Activated naive CD4-positive, alpha-beta T cell treated with anti-CD3 and anti-CD28 coated beads, Interleukin-2, amount 50 U/mL, for 24 hours (primary cell): ENCODE measurements around the gene SLC35F1.

Experiments used
- H3K27ac Mint-ChIP-seq: one replicate; pipeline ENCODE4 v1.8.0; 2021; ENCODE audit warnings: mild to moderate bottlenecking, mixed read lengths
- H3K27me3 Mint-ChIP-seq: one replicate; pipeline ENCODE4 v1.8.0; 2021; ENCODE audit warnings: mixed read lengths
- H3K36me3 Mint-ChIP-seq: one replicate; pipeline ENCODE4 v1.8.0; 2021; ENCODE audit warnings: mixed read lengths
- H3K4me1 Mint-ChIP-seq: one replicate; pipeline ENCODE4 v1.8.0; 2021; ENCODE audit warnings: mixed read lengths
- H3K4me3 Mint-ChIP-seq: one replicate; pipeline ENCODE4 v1.8.0; 2021; ENCODE audit warnings: mild to moderate bottlenecking, mixed read lengths
- H3K9me3 Mint-ChIP-seq: one replicate; pipeline ENCODE4 v1.8.0; 2021; ENCODE audit warnings: mixed read lengths

The SLC35F1 gene

GRCh38 chr6:118163542-118163941, 256.5 kb downstream of the SLC35F1 start:
- Mint-ChIP-seq H3K27me3 (peaks cover 4% of the 10 kb centered on the region), H3K36me3 (no peaks in the 10 kb centered on the region), H3K9me3 (no peaks in the 10 kb centered on the region), H3K4me1 (no peaks in the 10 kb centered on the region), H3K27ac (no peak overlapping the region), H3K4me3 (no peak overlapping the region)

DNA sequence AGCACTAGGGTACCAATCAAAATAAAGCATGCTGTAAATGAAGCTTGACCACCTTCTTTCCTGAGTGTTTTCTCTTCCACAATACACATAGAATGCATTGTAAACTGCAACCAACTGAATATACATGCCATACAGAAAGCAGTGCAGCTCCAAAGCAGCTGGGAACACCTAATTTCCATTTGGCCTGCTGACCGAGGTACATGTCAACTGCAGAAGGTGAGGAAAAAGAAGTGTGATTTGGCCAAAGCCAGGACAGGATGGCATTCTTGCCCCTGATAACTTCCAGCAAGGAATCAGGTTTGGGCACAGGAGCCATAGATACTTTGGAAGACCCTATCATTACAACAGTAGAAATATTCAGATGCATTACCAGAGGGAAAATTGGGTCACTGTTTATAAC, 258.4 kb downstream of the SLC35F1 start:
- peaks cover 5% of the 10 kb centered on the region for H3K27me3 Mint-ChIP-seq
- no peak overlapping the region for H3K27ac Mint-ChIP-seq
- no peaks in the 10 kb centered on the region for H3K36me3 Mint-ChIP-seq
- no peak overlapping the region for H3K4me3 Mint-ChIP-seq
- H3K9me3 Mint-ChIP-seq, result no peaks in the 10 kb centered on the region
- no peaks in the 10 kb centered on the region for H3K4me1 Mint-ChIP-seq

GRCh38 chr6:118168421-118168820, 261.4 kb downstream of the SLC35F1 start:
- no peaks in the 10 kb centered on the region for H3K9me3 Mint-ChIP-seq
- no peaks in the 10 kb centered on the region for H3K4me1 Mint-ChIP-seq
- no peak overlapping the region for H3K4me3 Mint-ChIP-seq
- peaks cover 5% of the 10 kb centered on the region for H3K27me3 Mint-ChIP-seq
- H3K27ac Mint-ChIP-seq, result no peak overlapping the region
- H3K36me3 Mint-ChIP-seq, result peaks cover under 1% of the 10 kb centered on the region

DNA sequence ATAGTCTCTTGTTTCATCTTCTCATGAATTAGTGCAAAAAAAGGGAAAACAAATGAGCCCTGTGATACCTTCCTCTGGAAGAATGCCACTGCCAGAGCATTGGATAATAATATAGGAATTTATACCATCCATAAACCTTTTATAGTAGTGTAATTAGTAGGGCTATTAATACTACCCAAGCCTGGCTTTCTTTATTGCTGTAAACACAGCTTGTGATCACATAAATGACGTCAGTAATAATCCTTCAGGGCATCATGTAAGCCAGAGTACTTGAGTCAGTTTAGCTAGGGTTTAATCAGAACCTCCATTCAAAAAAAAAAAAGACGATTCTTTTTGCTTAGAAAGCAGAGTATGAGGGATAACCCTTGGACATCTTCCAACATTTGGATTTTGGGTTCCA, 264.8 kb downstream of the SLC35F1 start:
- H3K36me3 Mint-ChIP-seq, result peaks cover 6% of the 10 kb centered on the region
- no peak overlapping the region for H3K4me3 Mint-ChIP-seq
- peaks cover 11% of the 10 kb centered on the region for H3K9me3 Mint-ChIP-seq
- H3K4me1 Mint-ChIP-seq, result no peaks in the 10 kb centered on the region
- H3K27me3 Mint-ChIP-seq, result peaks cover 3% of the 10 kb centered on the region
- no peak overlapping the region for H3K27ac Mint-ChIP-seq

- Mint-ChIP-seq H3K36me3 (peaks cover 6% of the 10 kb centered on the region), H3K9me3 (peaks cover 11% of the 10 kb centered on the region), H3K4me1 (no peaks in the 10 kb centered on the region), H3K27ac (no peak overlapping the region), H3K4me3 (no peak overlapping the region), H3K27me3 (peaks cover 5% of the 10 kb centered on the region)
Observed at GRCh38 chr6:118174071-118174470, 267.0 kb downstream of the SLC35F1 start.

- Mint-ChIP-seq H3K27ac (no peak overlapping the region), H3K4me3 (no peak overlapping the region), H3K36me3 (peaks cover 6% of the 10 kb centered on the region), H3K4me1 (no peaks in the 10 kb centered on the region), H3K9me3 (peaks cover 11% of the 10 kb centered on the region), H3K27me3 (peaks cover 8% of the 10 kb centered on the region)
Observed at GRCh38 chr6:118177720-118178119, 270.7 kb downstream of the SLC35F1 start.

DNA sequence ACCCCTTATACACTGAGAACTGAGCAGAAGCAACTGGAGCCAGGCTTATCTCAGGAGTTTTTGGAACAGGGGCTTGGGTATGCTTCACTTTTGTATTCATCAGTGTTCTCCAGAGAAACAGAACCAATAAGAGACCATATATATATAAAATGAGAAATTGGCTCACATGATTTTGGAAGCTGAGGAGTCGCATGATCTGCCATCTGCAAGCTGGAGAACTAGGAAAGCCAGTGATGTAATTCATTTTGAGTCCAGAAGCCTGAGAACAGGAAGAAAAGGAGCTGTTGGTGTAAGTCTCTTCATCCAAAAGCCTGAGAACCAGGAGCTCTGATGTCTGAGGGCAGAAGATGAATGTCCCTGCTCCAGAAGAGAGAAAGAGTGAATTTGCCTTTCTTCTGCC, 272.0 kb downstream of the SLC35F1 start:
- Mint-ChIP-seq H3K4me3 (no peak overlapping the region), H3K9me3 (peaks cover 8% of the 10 kb centered on the region), H3K27me3 (peaks cover 8% of the 10 kb centered on the region), H3K4me1 (no peaks in the 10 kb centered on the region), H3K27ac (no peak overlapping the region), H3K36me3 (peaks cover 3% of the 10 kb centered on the region)

GRCh38 chr6:118186672-118187567, 279.9 kb downstream of the SLC35F1 start:
- Mint-ChIP-seq H3K36me3 (no peaks in the 10 kb centered on the region), H3K4me1 (peaks cover 13% of the 10 kb centered on the region), H3K27ac (peak overlapping the region; percentile 89), H3K4me3 (peak overlapping the region; percentile 53), H3K27me3 (peaks cover 2% of the 10 kb centered on the region), H3K9me3 (no peaks in the 10 kb centered on the region)

DNA sequence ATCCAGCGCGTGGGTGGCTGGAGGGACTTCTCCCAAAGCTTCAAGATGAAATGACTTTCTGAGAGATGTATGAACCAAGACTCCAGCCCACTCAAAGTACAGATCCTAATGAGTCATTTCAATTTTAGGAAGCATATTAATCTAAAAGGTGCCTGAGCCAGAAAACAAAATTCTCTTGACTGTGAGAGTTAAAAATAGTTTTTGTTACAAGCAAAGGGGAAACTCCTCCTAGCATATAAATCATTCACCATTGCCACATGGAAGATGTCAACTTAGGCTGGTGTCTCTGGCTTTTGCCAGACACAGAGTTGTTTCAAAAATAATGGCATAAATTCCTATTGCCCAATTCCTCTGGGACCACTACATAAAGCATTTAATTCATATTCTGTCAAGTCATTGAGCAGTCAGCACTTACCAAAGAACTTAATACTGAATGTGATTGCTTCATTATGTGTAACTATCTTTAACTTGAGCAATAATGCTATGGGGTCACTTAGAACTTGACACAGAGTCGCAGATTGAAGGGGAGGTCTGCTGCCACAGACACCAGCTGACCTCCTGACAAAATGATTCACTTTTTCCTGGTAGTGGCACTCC, 280.6 kb downstream of the SLC35F1 start:
- peak overlapping the region; percentile 89 for H3K27ac Mint-ChIP-seq
- H3K4me3 Mint-ChIP-seq, result peak overlapping the region; percentile 53

DNA sequence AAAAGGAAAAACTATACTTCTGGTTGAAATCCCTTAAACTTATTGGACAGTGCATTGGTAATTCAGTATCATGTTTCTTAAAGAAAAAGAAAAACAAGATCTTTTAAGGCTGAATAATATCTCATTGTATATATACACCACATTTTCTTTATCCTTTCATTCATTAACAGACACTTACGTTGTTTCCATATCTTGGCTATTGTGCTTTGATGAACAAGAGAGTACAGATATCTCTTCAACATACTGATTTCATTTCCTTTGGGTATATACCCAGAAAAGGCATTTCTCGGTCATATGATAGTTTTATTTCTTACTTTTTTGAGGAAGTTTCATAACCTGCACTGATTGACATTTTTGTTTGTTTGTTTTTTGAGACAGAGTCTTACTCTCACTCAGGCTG, 281.5 kb downstream of the SLC35F1 start:
- H3K27ac Mint-ChIP-seq, result no peak overlapping the region
- H3K4me1 Mint-ChIP-seq, result peaks cover 13% of the 10 kb centered on the region
- H3K9me3 Mint-ChIP-seq, result no peaks in the 10 kb centered on the region
- no peak overlapping the region for H3K4me3 Mint-ChIP-seq
- no peaks in the 10 kb centered on the region for H3K36me3 Mint-ChIP-seq
- peaks cover 2% of the 10 kb centered on the region for H3K27me3 Mint-ChIP-seq

More for the DNA sequence above, 280.6 kb downstream of the SLC35F1 start:
- peaks cover 2% of the 10 kb centered on the region for H3K27me3 Mint-ChIP-seq
- H3K4me1 Mint-ChIP-seq, result peaks cover 13% of the 10 kb centered on the region
- H3K9me3 Mint-ChIP-seq, result no peaks in the 10 kb centered on the region
- H3K36me3 Mint-ChIP-seq, result no peaks in the 10 kb centered on the region

GRCh38 chr6:118197539-118197938, 290.5 kb downstream of the SLC35F1 start:
- H3K27me3 Mint-ChIP-seq, result no peaks in the 10 kb centered on the region
- H3K27ac Mint-ChIP-seq, result no peak overlapping the region
- H3K4me3 Mint-ChIP-seq, result no peak overlapping the region
- H3K9me3 Mint-ChIP-seq, result no peaks in the 10 kb centered on the region
- H3K36me3 Mint-ChIP-seq, result no peaks in the 10 kb centered on the region
- no peaks in the 10 kb centered on the region for H3K4me1 Mint-ChIP-seq

DNA sequence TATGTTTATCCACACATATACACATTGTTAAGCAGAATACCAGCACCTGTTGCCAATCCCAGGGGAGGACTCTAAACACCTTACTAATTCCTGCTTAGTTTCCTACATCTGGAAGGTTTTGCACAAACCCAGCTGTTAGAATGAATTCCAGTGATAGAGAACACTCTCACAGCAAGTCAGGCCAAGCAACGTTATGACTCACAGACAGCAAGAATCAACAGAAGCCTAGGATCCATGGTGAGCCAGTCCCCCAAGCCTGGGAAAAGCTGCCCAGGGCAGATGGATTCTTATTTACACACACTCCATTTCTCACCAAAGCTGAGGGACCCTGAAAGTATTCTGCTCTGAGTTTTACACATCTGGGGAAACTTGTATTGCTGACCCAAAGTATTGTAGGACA, 291.7 kb downstream of the SLC35F1 start:
- H3K27me3 Mint-ChIP-seq, result no peaks in the 10 kb centered on the region
- H3K4me1 Mint-ChIP-seq, result no peaks in the 10 kb centered on the region
- no peak overlapping the region for H3K4me3 Mint-ChIP-seq
- no peak overlapping the region for H3K27ac Mint-ChIP-seq
- H3K9me3 Mint-ChIP-seq, result no peaks in the 10 kb centered on the region
- no peaks in the 10 kb centered on the region for H3K36me3 Mint-ChIP-seq

DNA sequence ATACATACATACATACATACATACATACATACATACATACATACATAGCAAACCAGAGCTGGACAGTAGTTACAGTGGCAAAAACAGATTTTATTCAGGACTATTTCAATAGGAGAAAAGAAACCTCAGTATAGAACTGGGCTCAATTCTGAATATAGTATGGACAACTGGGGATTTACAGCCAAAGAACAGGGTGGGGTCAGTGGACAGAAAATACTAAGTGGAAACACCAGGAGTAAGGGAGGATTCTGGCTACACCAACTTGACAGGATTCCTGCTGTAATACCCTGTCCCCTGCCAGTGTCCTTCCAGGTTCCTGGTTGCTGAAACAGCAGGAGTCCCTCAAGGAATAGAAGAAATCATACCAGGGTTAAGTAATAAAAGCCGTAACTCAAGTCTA, 293.1 kb downstream of the SLC35F1 start:
- Mint-ChIP-seq H3K4me1 (no peaks in the 10 kb centered on the region), H3K9me3 (no peaks in the 10 kb centered on the region), H3K36me3 (no peaks in the 10 kb centered on the region), H3K4me3 (no peak overlapping the region), H3K27ac (no peak overlapping the region), H3K27me3 (no peaks in the 10 kb centered on the region)

DNA sequence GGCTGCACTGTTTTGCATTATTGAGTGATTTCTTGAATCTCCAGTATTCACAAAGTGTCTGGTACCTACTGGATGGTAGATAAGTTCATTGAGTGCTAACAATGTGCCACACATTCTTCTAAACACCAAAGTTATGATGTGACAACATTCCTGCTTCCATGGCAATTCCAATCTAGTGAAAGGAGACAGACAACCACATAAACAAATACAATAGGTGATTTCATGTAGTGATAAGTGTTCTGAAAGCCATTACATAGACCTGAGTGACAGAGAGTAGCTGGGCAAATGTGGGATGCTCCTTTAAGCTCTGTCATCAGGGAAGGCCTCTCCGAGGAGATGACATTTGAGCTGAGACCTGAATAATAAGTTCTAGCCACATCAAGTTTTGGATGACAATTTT, 295.5 kb downstream of the SLC35F1 start:
- no peaks in the 10 kb centered on the region for H3K9me3 Mint-ChIP-seq
- H3K4me1 Mint-ChIP-seq, result no peaks in the 10 kb centered on the region
- H3K27me3 Mint-ChIP-seq, result no peaks in the 10 kb centered on the region
- no peak overlapping the region for H3K27ac Mint-ChIP-seq
- H3K36me3 Mint-ChIP-seq, result no peaks in the 10 kb centered on the region
- no peak overlapping the region for H3K4me3 Mint-ChIP-seq

- Mint-ChIP-seq H3K27ac (no peak overlapping the region), H3K36me3 (no peaks in the 10 kb centered on the region)
Observed at GRCh38 chr6:118203545-118203944, 296.5 kb downstream of the SLC35F1 start.

DNA sequence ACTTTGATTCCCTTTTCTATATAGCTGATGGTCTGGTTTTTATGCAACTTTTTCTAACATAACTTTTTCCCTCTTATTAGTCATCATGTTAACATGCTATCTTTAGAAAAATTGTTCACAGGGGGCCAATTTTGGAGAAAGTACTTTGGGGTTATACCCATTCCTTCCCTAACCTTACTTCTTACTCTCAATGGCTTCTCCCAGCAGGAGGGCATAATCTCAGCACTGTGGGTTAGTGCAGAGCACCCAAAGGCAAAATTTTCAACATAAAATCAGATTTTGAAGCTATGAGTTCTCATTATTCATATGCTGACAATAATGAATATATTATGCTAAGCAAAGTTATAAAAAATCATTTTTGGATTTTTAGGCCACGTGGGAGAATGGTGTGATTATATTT, 299.2 kb downstream of the SLC35F1 start:
- Mint-ChIP-seq H3K27ac (no peak overlapping the region), H3K4me1 (no peaks in the 10 kb centered on the region), H3K4me3 (no peak overlapping the region), H3K36me3 (no peaks in the 10 kb centered on the region), H3K27me3 (no peaks in the 10 kb centered on the region), H3K9me3 (no peaks in the 10 kb centered on the region)

More at GRCh38 chr6:118203545-118203944, 296.5 kb downstream of the SLC35F1 start:
- no peaks in the 10 kb centered on the region for H3K4me1 Mint-ChIP-seq
- no peak overlapping the region for H3K4me3 Mint-ChIP-seq
- H3K27me3 Mint-ChIP-seq, result no peaks in the 10 kb centered on the region
- no peaks in the 10 kb centered on the region for H3K9me3 Mint-ChIP-seq
